ENCODE results near the gene JAM3. TPM values are rescaled to one million over a fixed set of nuclear protein-coding genes. Genes with fewer than 3 reads are reported as not detected.
A peak's percentile ranks its signal among the peaks of the same experiment; 100 is the strongest.

The JAM3 gene
- total RNA-seq, 1 donor from 2014 or later: 3.9 TPM

- Mint-ChIP-seq H3K27me3 (ENCODE audit: insufficient read depth) (peaks cover 7% of the 10 kb centered on the region), H3K9me3 (no peaks in the 10 kb centered on the region), H3K27ac (no peak overlapping the region), H3K36me3 (ENCODE audit: low read depth) (no peaks in the 10 kb centered on the region), H3K4me1 (ENCODE audit: low read depth) (peaks cover 9% of the 10 kb centered on the region), H3K4me3 (no peak overlapping the region)
- no peak for DNase-seq (ENCODE audit: low spot score)
- intact Hi-C loops (cut with micrococcal nuclease): no loop called here
These were observed 26.8 kb upstream of the JAM3 start for GRCh38 chr11:134041791-134042696.

DNA sequence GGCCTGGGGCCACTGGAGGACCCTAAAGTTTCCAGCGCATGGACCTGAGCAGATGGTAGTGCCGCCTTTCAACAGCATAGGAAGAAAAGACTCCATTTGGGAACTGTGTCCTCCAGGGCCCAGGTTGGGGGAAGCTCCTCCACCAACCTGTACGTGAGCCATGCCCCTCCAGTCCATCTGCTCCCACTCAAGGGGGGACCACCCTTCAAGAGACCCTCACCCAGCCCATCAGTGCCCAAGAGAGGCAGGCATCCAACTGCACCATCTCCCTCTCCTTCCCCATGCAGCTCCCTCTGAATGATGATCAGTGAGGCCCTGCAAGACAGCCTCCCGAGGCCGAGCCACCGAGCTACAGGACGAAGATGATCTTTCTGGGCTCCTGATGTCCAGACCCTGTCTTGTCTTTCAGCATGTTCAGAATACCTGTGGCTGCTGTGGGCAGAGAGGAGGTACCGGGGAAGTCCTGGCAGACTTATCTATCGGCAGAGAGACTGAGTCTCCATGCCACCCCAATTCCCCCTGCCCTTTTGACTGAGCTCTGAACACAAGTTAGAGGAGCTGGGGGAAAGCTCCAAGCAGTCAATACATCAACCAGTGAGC lies 25.0 kb upstream of the JAM3 start:
- Mint-ChIP-seq H3K4me3 (no peak overlapping the region), H3K4me1 (ENCODE audit: low read depth) (no peaks in the 10 kb centered on the region), H3K9me3 (no peaks in the 10 kb centered on the region), H3K27me3 (ENCODE audit: insufficient read depth) (peaks cover 9% of the 10 kb centered on the region), H3K27ac (no peak overlapping the region), H3K36me3 (ENCODE audit: low read depth) (no peaks in the 10 kb centered on the region)
- intact Hi-C loops (cut with micrococcal nuclease): no loop called here
- DNase-seq (ENCODE audit: low spot score): no peak

DNA sequence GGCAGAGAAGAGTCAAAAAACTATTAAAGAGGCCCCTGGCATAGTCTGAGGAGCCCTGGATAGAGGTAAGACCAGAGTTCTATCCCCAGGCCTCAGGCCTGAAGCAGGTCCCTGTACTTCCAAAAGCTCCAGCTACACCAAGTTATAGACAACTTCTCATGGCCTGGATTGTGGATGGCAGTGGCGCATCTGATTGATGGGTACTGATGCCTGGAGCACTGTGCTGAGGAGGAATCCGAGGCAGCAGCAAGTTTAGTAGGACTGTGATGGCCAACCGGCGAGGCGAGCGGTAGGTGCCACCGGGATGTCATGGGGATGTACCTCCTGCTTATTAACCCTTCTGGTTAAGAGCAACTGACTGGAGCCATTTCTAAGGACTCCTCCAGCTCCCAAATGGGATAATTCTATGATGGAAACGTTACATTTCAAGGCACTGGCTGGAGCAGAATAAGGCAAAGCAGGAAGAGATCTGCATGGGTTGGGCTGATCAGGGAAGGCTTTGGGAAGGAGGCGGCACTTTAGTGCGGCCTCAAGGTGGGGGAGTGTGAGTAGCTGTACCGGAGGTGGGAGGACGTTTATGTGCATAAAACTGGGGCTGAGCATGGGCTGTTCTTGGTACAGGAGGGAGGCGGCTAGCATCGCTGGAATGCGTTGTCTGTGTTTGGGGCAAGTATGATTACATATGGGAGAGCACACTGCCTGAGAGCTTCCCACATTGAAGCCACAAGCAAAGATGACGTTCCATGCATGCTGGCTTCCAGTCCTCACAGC lies 24.2 kb upstream of the JAM3 start:
- DNase-seq (ENCODE audit: low spot score): no peak
- Mint-ChIP-seq H3K4me3 (no peak overlapping the region), H3K27me3 (ENCODE audit: insufficient read depth) (peaks cover 15% of the 10 kb centered on the region), H3K36me3 (ENCODE audit: low read depth) (no peaks in the 10 kb centered on the region), H3K27ac (no peak overlapping the region), H3K4me1 (ENCODE audit: low read depth) (no peaks in the 10 kb centered on the region), H3K9me3 (no peaks in the 10 kb centered on the region)
- intact Hi-C loops (cut with micrococcal nuclease): no loop called here

DNA sequence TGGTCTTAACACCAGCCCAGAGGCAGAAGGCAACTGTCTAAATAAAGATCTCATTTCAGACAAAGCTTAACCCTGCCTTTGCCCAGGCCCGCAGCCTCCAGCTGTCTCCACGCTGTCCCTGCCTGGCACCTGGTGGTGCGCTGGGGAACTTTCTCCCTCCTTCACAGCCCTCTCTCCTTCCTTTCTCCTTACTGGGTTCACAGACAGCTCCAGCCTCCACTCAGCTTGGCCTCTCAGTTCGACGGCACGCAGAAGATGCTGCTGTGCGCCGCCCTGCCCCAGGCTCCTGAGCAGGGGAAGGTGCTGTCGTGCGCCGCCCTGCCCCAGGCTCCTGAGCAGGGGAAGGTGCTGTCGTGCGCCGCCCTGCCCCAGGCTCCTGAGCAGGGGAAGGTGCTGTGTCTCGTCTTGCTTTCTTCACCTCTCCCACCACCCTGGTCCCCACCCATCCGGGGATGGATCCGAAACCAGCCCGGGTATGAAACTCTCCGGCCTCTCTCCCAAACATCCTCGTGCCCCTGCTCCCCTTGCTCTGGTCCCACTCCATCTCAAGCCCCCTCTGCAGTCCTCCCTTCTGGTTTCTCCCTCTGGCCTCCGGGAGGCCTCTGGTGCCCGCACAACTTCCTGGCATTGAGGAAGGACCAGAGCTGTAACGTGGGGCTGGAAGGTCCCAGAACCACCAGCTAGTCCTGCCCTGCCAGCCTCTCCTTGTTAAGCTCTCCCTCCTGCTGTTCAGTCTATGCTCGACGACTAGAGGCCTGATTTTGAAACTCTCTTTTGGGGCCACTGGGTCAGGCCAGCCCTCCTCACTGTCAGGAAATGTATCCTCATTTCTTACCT lies 22.9 kb upstream of the JAM3 start:
- H3K4me1 Mint-ChIP-seq (ENCODE audit: low read depth): peaks cover 6% of the 10 kb centered on the region
- intact Hi-C loops (cut with micrococcal nuclease): no loop called here
- H3K27ac Mint-ChIP-seq: no peak overlapping the region
- no peaks in the 10 kb centered on the region for H3K9me3 Mint-ChIP-seq
- peaks cover 18% of the 10 kb centered on the region for H3K27me3 Mint-ChIP-seq (ENCODE audit: insufficient read depth)
- H3K4me3 Mint-ChIP-seq: no peak overlapping the region
- no peaks in the 10 kb centered on the region for H3K36me3 Mint-ChIP-seq (ENCODE audit: low read depth)
- DNase-seq (ENCODE audit: low spot score): no peak

GRCh38 chr11:134046681-134047449 lies 22.0 kb upstream of the JAM3 start:
- Mint-ChIP-seq H3K4me1 (ENCODE audit: low read depth) (peaks cover 6% of the 10 kb centered on the region), H3K27me3 (ENCODE audit: insufficient read depth) (peaks cover 18% of the 10 kb centered on the region), H3K4me3 (no peak overlapping the region), H3K36me3 (ENCODE audit: low read depth) (no peaks in the 10 kb centered on the region), H3K9me3 (no peaks in the 10 kb centered on the region), H3K27ac (no peak overlapping the region)
- DNase-seq (ENCODE audit: low spot score): no peak
- intact Hi-C loops (cut with micrococcal nuclease): no loop called here

DNA sequence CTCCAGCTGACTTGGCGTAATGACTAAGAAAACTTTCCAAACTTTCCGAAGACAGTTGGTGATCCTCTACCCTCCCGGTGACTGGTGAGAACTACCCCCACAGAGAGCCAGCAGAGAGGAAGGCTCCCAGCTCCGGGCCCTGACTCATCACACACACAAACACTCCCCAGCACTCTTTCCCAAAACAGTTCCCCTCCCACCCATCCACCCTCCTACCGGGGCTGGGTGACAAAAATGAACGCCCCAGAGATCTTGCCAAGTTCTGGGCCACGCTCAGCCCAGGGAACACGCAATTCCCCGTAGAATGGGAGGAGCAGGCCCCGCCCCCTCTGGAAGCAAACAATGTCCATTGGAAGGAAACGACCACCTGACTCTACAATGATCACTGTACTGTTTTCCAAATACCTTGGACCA lies 21.3 kb upstream of the JAM3 start:
- H3K4me1 Mint-ChIP-seq (ENCODE audit: low read depth): peaks cover 6% of the 10 kb centered on the region
- H3K36me3 Mint-ChIP-seq (ENCODE audit: low read depth): no peaks in the 10 kb centered on the region
- H3K4me3 Mint-ChIP-seq: no peak overlapping the region

GRCh38 chr11:134048028-134048427 lies 20.8 kb upstream of the JAM3 start:
- peaks cover 18% of the 10 kb centered on the region for H3K27me3 Mint-ChIP-seq (ENCODE audit: insufficient read depth)
- no peaks in the 10 kb centered on the region for H3K9me3 Mint-ChIP-seq
- no peak overlapping the region for H3K4me3 Mint-ChIP-seq
- no peak for DNase-seq (ENCODE audit: low spot score)
- intact Hi-C loops (cut with micrococcal nuclease): no loop called here
- no peak overlapping the region for H3K27ac Mint-ChIP-seq
- H3K36me3 Mint-ChIP-seq (ENCODE audit: low read depth): no peaks in the 10 kb centered on the region
- H3K4me1 Mint-ChIP-seq (ENCODE audit: low read depth): peaks cover 6% of the 10 kb centered on the region

More for the DNA sequence above, 21.3 kb upstream of the JAM3 start:
- peaks cover 18% of the 10 kb centered on the region for H3K27me3 Mint-ChIP-seq (ENCODE audit: insufficient read depth)
- no peaks in the 10 kb centered on the region for H3K9me3 Mint-ChIP-seq
- intact Hi-C loops (cut with micrococcal nuclease): no loop called here
- no peak for DNase-seq (ENCODE audit: low spot score)
- no peak overlapping the region for H3K27ac Mint-ChIP-seq

GRCh38 chr11:134049303-134049702 lies 19.6 kb upstream of the JAM3 start:
- H3K4me3 Mint-ChIP-seq: no peak overlapping the region
- no peaks in the 10 kb centered on the region for H3K9me3 Mint-ChIP-seq

DNA sequence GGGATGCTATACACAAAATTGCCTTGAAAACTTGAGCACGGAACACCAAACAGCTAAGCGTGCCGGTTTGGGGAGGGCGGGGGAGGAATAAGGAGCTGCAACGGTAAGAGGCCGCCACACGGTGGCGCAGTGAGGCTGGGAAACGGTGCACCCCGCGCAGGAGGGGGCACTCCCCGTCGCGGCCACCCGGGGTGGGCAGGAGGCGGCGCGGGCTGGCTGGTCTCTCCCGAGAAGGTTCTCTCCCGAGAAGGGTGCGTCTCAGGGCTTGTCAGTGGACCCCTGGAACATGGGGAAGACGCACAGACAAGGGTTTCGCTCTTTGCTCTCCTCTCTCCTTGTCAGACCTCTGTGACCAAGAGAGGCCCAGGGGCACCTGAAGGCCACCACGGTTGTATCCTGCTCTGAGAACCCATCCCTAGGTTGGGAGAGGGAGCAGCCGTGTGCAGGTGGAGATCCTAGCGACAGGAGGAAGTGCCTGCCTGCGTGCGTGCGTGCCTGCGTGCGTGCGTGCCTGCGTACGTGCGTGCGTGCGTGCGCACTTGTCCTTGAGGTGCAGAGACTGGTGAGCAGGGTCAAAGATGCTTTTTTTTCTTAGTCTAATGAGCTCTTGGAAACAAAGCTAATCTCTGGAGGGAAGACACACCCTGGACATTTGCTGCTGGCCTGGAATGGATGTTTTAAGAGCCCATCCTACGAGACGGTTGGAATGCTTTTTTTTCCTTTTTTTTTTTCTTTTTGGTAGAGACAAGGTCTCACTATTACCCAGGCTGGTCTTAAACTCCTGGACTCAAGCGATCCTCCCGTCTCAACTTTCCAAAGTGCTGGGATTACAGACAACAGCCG lies 18.1 kb upstream of the JAM3 start:
- H3K4me3 Mint-ChIP-seq: peak overlapping the region; percentile 13
- H3K9me3 Mint-ChIP-seq: no peaks in the 10 kb centered on the region
- no peak overlapping the region for H3K27ac Mint-ChIP-seq
- peaks cover 15% of the 10 kb centered on the region for H3K27me3 Mint-ChIP-seq (ENCODE audit: insufficient read depth)
- peaks cover 6% of the 10 kb centered on the region for H3K4me1 Mint-ChIP-seq (ENCODE audit: low read depth)
- H3K36me3 Mint-ChIP-seq (ENCODE audit: low read depth): no peaks in the 10 kb centered on the region
- DNase-seq (ENCODE audit: low spot score): peak; percentile 62
- intact Hi-C loops (cut with micrococcal nuclease): loop anchor here (1.0 to 5.0 kb wide), 9 partner anchors 13 to 216 kb away; partner anchors contain the start of gene JAM3

More at GRCh38 chr11:134049303-134049702, 19.6 kb upstream of the JAM3 start:
- no peak for DNase-seq (ENCODE audit: low spot score)
- H3K4me1 Mint-ChIP-seq (ENCODE audit: low read depth): peaks cover 6% of the 10 kb centered on the region
- intact Hi-C loops (cut with micrococcal nuclease): no loop called here
- no peak overlapping the region for H3K27ac Mint-ChIP-seq
- H3K36me3 Mint-ChIP-seq (ENCODE audit: low read depth): no peaks in the 10 kb centered on the region
- peaks cover 18% of the 10 kb centered on the region for H3K27me3 Mint-ChIP-seq (ENCODE audit: insufficient read depth)

DNA sequence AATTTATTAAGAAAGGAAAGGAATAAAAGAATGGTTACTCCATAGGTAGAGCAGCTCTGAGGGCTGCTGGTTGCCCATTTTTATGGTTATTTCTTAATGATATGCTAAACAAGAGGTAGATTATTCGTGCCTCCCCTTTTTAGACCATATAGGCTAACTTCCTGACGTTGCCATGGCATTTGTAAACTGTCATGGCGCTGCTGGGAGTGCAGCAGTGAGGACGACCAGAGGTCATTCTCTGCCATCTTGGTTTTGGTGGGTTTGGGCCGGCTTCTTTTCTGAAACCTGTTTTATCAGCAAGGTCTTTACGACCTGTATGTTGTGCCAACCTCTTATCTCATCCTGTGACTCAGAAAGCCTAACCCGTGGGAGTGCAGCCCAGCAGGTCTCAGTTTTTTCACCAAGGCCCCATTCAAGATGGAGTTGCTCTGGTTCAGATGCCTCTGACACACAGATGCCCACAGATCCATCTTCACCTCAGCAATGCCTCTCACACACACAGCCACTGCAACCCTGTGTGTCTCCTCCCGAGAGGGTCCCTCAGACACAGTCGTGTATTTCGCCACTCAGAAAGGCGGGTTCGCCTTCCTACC lies 16.4 kb upstream of the JAM3 start:
- Mint-ChIP-seq H3K36me3 (ENCODE audit: low read depth) (no peaks in the 10 kb centered on the region), H3K4me1 (ENCODE audit: low read depth) (peaks cover 6% of the 10 kb centered on the region), H3K4me3 (no peak overlapping the region), H3K27me3 (ENCODE audit: insufficient read depth) (peaks cover 11% of the 10 kb centered on the region), H3K9me3 (no peaks in the 10 kb centered on the region), H3K27ac (no peak overlapping the region)
- intact Hi-C loops (cut with micrococcal nuclease): loop anchor here (5.0 kb wide), 1 partner anchor 155 kb away; no protein-coding TSS in a partner anchor
- DNase-seq (ENCODE audit: low spot score): no peak
